ENCODE results near the gene MRPL54.

MRPL54 gene

DNA sequence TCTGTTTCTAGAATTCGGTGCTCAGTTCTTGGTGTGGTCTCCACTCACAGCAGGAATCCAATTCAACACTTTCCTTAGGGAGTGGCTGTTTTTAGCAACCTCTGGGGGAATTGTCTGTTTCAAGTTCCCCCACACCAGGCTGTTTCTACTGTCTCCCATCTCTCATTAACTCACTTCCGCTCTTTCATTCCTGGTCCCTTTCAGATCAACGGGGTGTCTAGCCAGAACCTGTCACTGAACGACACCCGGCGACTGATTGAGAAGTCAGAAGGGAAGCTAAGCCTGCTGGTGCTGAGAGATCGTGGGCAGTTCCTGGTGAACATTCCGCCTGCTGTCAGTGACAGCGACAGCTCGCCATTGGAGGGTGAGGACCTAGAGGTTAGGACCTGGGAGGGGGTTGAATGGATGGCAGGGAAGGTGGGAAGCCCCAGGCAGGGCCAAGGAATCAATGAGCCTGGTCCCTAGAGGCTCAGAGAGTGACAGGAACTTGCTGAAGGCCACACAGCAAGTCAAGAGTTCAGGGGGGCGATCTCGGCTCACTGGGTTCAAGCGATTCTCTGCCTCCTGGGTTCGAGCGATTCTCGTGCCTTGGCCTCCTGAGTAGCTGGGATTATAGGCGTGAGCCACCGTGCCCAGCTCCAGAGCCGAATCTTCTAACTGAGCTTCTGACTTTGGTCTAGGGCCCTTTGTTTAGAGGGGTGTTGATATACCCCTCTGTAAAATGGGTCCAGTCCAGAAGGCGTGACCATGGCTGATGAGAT, 28.8 kb upstream of the MRPL54 start:
- TF ChIP-seq, protein P1, sequence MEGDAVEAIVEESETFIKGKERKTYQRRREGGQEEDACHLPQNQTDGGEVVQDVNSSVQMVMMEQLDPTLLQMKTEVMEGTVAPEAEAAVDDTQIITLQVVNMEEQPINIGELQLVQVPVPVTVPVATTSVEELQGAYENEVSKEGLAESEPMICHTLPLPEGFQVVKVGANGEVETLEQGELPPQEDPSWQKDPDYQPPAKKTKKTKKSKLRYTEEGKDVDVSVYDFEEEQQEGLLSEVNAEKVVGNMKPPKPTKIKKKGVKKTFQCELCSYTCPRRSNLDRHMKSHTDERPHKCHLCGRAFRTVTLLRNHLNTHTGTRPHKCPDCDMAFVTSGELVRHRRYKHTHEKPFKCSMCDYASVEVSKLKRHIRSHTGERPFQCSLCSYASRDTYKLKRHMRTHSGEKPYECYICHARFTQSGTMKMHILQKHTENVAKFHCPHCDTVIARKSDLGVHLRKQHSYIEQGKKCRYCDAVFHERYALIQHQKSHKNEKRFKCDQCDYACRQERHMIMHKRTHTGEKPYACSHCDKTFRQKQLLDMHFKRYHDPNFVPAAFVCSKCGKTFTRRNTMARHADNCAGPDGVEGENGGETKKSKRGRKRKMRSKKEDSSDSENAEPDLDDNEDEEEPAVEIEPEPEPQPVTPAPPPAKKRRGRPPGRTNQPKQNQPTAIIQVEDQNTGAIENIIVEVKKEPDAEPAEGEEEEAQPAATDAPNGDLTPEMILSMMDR (IDR thresholded peaks at IDR 0.05; ENCODE audit: low read depth, low read length): no peak
- H3K4me3 ChIP-seq (ENCODE audit: low read depth, low read length): no peak overlapping the region

DNA sequence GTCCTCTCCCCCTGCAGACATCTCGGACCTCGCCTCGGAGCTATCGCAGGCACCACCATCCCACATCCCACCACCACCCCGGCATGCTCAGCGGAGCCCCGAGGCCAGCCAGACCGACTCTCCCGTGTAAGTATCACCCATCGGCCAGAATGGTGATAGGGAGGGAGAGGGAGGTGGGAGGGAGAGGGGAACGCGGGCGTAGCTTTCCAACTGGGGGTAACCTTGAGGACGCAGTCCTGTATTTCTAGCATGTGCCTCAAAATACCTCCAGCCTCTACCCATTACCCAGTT, 28.2 kb upstream of the MRPL54 start:
- no peak overlapping the region for H3K4me3 ChIP-seq (ENCODE audit: low read depth, low read length)
- TF ChIP-seq, protein P1 (IDR thresholded peaks at IDR 0.05; ENCODE audit: low read depth, low read length): no peak

DNA sequence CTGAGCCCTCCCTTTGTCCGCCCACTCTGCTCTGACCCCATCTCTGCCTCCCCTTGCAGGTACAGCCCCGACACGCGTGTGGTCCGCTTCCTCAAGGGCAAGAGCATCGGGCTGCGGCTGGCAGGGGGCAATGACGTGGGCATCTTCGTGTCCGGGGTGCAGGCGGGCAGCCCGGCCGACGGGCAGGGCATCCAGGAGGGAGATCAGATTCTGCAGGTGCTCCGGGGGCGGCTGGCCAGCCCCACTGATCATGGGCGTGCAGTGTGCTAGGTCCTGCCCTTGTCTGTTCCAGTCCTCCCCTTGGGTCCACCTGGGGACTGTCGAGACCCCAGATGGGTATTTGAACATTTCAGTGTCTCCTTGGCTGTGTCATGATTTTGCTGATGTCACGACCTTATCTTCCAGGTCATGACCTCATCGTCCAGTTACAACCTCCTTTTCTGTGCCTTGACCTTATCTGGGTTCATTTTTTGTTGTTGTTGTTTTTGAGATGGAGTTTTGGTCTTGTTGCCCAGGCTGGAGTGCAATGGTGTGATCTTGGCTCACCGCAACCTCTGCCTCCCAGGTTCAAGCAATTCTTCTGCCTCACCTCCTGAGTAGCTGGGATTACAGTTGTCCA, 26.3 kb upstream of the MRPL54 start:
- TF ChIP-seq, protein P1 (IDR thresholded peaks at IDR 0.05; ENCODE audit: low read depth, low read length): no peak
- no peak overlapping the region for H3K4me3 ChIP-seq (ENCODE audit: low read depth, low read length)

DNA sequence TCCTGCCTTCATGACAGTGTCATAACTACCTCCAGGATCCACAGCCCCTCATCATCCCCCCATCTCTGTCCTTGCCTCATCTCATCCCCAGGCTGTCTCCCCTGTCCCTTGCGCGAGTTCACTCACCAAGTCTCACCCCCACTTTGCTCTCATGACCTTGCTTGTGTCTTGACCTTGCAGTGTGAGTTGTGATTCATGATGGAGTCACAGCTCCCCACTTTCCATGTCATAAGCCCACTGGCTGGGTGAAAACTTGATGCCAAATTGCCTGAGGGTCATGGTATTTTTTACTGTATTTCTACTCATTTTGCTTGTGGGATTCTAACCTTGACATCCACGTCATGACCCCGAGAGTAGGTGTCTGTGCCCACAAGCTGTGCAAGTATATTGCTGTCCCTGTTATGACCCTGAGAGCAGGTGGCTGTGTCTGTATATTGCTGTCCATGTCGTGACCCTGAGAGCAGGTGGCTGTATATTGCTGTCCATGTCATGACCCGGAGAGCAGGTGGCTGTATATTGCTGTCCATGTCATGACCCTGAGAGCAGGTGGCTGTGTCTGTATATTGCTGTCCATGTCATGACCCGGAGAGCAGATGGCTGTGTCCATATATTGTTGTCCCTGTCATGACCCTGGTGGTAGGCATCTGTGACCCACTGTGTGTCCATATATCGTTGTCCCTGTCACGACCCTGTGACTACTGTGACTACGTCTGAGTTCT, 24.8 kb upstream of the MRPL54 start:
- no peak overlapping the region for H3K4me3 ChIP-seq (ENCODE audit: low read depth, low read length)
- TF ChIP-seq, protein P1 (IDR thresholded peaks at IDR 0.05; ENCODE audit: low read depth, low read length): no peak

DNA sequence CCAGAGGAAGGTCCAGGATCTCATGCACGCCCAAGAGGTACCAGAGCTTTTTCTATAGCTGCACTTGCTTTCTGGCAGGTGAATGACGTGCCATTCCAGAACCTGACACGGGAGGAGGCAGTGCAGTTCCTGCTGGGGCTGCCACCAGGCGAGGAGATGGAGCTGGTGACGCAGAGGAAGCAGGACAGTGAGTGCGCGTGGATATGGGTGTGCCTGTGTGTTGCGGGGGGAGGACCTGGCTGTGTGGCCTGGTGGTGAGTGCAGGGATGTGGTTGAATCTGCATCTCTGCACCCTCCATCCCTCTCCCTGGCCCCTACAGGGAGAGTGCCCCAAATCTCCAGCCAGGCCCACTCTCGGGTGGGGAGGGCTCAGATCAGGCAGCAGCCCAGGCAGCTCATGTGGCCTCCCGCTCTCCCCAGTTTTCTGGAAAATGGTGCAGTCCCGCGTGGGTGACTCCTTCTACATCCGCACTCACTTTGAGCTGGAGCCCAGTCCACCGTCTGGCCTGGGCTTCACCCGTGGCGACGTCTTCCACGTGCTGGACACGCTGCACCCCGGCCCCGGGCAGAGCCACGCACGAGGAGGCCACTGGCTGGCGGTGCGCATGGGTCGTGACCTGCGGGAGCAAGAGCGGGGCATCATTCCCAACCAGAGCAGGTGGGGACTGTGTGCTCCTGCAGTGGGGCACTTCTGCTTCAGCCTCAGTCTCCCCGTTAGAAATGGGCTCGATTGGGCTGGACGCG, 23.8 kb upstream of the MRPL54 start:
- TF ChIP-seq, protein P1 (IDR thresholded peaks at IDR 0.05; ENCODE audit: low read depth, low read length): no peak
- H3K4me3 ChIP-seq (ENCODE audit: low read depth, low read length): no peak overlapping the region

DNA sequence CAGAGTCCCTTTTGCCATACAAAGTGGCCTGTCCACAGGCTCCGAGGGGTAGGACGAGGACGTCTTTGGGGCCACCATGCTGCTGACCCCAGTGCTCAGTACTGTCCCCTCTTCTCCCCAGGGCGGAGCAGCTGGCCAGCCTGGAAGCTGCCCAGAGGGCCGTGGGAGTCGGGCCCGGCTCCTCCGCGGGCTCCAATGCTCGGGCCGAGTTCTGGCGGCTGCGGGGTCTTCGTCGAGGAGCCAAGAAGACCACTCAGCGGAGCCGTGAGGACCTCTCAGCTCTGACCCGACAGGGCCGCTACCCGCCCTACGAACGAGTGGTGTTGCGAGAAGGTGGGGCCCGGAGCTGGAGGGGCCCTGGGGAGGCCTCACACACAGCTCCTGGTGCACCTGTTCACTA, 22.1 kb upstream of the MRPL54 start:
- TF ChIP-seq, protein P1 (IDR thresholded peaks at IDR 0.05; ENCODE audit: low read depth, low read length): no peak
- H3K4me3 ChIP-seq (ENCODE audit: low read depth, low read length): no peak overlapping the region

All from WI38 (cell line).